B cell (primary cell): ENCODE data around the gene TIMP2. TPM values are rescaled to one million over a fixed set of nuclear protein-coding genes. Genes with fewer than 3 reads are reported as not detected.

Source experiments
- ATAC-seq: fragments of 200-7000 bp; cut with Tn5 transposase; one replicate; pipeline ENCODE4 v1.10.0; 2021; ENCODE audit warnings: low read depth, mild to moderate bottlenecking, moderate number of reproducible peaks, moderate library complexity
- CTCF ChIA-PET: fragments of 350-600 bp; sonication (Branson Sonifier 250); formaldehyde crosslinking; loops from one replicate; lab custom pipeline; 2021; ENCODE audit warnings: antibody characterized with exemption, inconsistent platforms; lab: Charles Lee
- POLR2A ChIA-PET: fragments of 350-600 bp; sonication (Branson Sonifier 250); formaldehyde crosslinking; loops from one replicate; lab custom pipeline; 2021; ENCODE audit warnings: antibody characterized with exemption; lab: Charles Lee
- DNase-seq: peaks from one replicate; pipeline ENCODE4 v3.0.0; 2013
- H2AFZ ChIP-seq: 2 replicates; pipeline ENCODE4 v1.6.1; 2012; ENCODE audit warnings: mild to moderate bottlenecking, low read depth, low read length; ENCODE audit not compliant: insufficient read depth, poor library complexity, severe bottlenecking
- H3K27ac ChIP-seq, 2 donors: 1 replicate in 1 of 2; 2 replicates in 1 of 2; pipeline ENCODE4 v1.5.1; 2012 to 2013; ENCODE audit warnings: low read length in 2 of 2, mild to moderate bottlenecking in 2 of 2, moderate library complexity in 1 of 2
- H3K27me3 ChIP-seq, 4 experiments: fragments of 200-600 bp in 1 of 4; sonication (generic) in 1 of 4; replicated peaks in 1 of 4; 1 replicate in 2 of 4; 2 replicates in 2 of 4; pipeline versions ENCODE4 v1.6.1 to v1.7.0; 2013 to 2016; ENCODE audit warnings: low read length in 3 of 4, mild to moderate bottlenecking in 2 of 4, mixed read lengths in 1 of 4, moderate library complexity in 1 of 4; ENCODE audit not compliant: insufficient read depth in 4 of 4, control insufficient read depth in 3 of 4; ENCODE audit errors: control extremely low read depth in 1 of 4
- H3K36me3 ChIP-seq, 2 experiments: replicated peaks in 1 of 2; 1 replicate in 1 of 2; 2 replicates in 1 of 2; pipeline versions ENCODE4 v1.6.1 to v1.7.1; 2013; ENCODE audit warnings: low read length in 1 of 2; ENCODE audit not compliant: insufficient read depth in 2 of 2, control insufficient read depth in 1 of 2; ENCODE audit errors: control extremely low read depth in 1 of 2, extremely low read depth in 1 of 2
- H3K4me1 ChIP-seq, 2 donors: fragments of 200-600 bp in 1 of 2; sonication (generic) in 1 of 2; 1 replicate in 1 of 2; 2 replicates in 1 of 2; pipeline versions ENCODE4 v1.5.1 to v1.6.1; 2013 to 2017; ENCODE audit warnings: low read length in 2 of 2; ENCODE audit not compliant: control insufficient read depth in 2 of 2, insufficient read depth in 2 of 2
- H3K4me2 ChIP-seq: replicated peaks from 2 replicates; pipeline ENCODE3; 2012; ENCODE audit warnings: mild to moderate bottlenecking, low read depth, low read length; ENCODE audit not compliant: poor library complexity, severe bottlenecking
- H3K4me3 ChIP-seq, 5 experiments: fragments of 200-600 bp in 1 of 5; sonication (generic) in 1 of 5; 1 replicate in 3 of 5; 2 replicates in 2 of 5; pipeline versions ENCODE4 v1.5.1 to v1.7.0; 2011 to 2016; ENCODE audit warnings: low read length in 4 of 5, mild to moderate bottlenecking in 4 of 5, low read depth in 2 of 5, control low read depth in 1 of 5, moderate library complexity in 1 of 5; ENCODE audit not compliant: insufficient read depth in 1 of 5; ENCODE audit errors: control extremely low read depth in 1 of 5, extremely low read depth in 1 of 5
- H3K79me2 ChIP-seq: fragments of 200-600 bp; sonication (generic); one replicate; pipeline ENCODE4 v1.6.0; 2016; ENCODE audit warnings: low read length; ENCODE audit not compliant: control insufficient read depth, insufficient read depth
- H3K9ac ChIP-seq: fragments of 200-600 bp; sonication (generic); 2 replicates; pipeline ENCODE4 v1.6.1; 2017; ENCODE audit warnings: mild to moderate bottlenecking, low read length, moderate library complexity
- H3K9me3 ChIP-seq, 3 donors: one replicate each; pipeline versions ENCODE4 v1.6.1 to v1.7.1; 2013; ENCODE audit warnings: low read length in 2 of 3; ENCODE audit not compliant: control insufficient read depth in 2 of 3, insufficient read depth in 1 of 3; ENCODE audit errors: control extremely low read depth in 1 of 3
- H4K20me1 ChIP-seq: 2 replicates; pipeline ENCODE4 v1.6.0; 2012; ENCODE audit warnings: mild to moderate bottlenecking, low read length; ENCODE audit not compliant: insufficient read depth, control insufficient read depth, poor library complexity, severe bottlenecking
- H3K27ac Mint-ChIP-seq: one replicate; pipeline ENCODE4 v1.8.0; 2021; ENCODE audit warnings: mixed read lengths
- H3K27me3 Mint-ChIP-seq: one replicate; pipeline ENCODE4 v1.8.0; 2021; ENCODE audit warnings: mixed read lengths
- H3K4me1 Mint-ChIP-seq: one replicate; pipeline ENCODE4 v1.8.0; 2021; ENCODE audit warnings: mixed read lengths
- H3K4me3 Mint-ChIP-seq: one replicate; pipeline ENCODE4 v1.8.0; 2021; ENCODE audit warnings: mixed read lengths
- H3K9me3 Mint-ChIP-seq: one replicate; pipeline ENCODE4 v1.8.0; 2022; ENCODE audit warnings: mixed read lengths; ENCODE audit not compliant: insufficient read depth
- CTCF ChIP-seq: fragments of 200-600 bp; IDR thresholded peaks from one replicate; pipeline ENCODE4 v1.8.0; 2022; ENCODE audit warnings: antibody characterized with exemption, mild to moderate bottlenecking
- EZH2 ChIP-seq: IDR thresholded peaks from 2 replicates; pipeline ENCODE4 v1.6.1; 2012; ENCODE audit warnings: borderline replicate concordance, low read depth, mild to moderate bottlenecking, moderate library complexity, low read length; ENCODE audit not compliant: insufficient read depth, poor library complexity, severe bottlenecking
- WGBS: methylation state at CpG from one replicate; pipeline ENCODE4 v1.1.5; 2013; ENCODE audit warnings: missing lambda C conversion rate; ENCODE audit not compliant: insufficient coverage; 5-methylcytosine and 5-hydroxymethylcytosine counted together
- intact Hi-C: fragments of 100-400 bp; cut with micrococcal nuclease; formaldehyde crosslinking; loops from one replicate; pipeline ENCODE4 v1.10.0; 2022
- polyA plus RNA-seq: library from polyadenylated mRNA; depleted of rRNA; stranded (reverse); fragments of >200 nt; gene quantifications from 2 replicates; pipeline ENCODE4 v1.2.3, GENCODE V29; 2012
- total RNA-seq, 2 donors: library from RNA; stranded (reverse); fragments of 120-200 nt in 1 of 2; gene quantifications; 1 replicate in 1 of 2; 2 replicates in 1 of 2; pipeline versions ENCODE4 v1.2.3 to v1.2.4, GENCODE V29; 2013 to 2022

Gene TIMP2
- total and polyA plus RNA-seq, 2 donors (not counting 1 experiment from before 2014, with no cell fraction given): 4.8 to 10.0 TPM

- H3K4me3 ChIP-seq: no peak overlapping the region
- H3K4me1 ChIP-seq: no peaks in the 10 kb centered on the region
- H3K27me3 ChIP-seq: no peaks in the 10 kb centered on the region
- H3K9ac ChIP-seq: no peak overlapping the region
- Mint-ChIP-seq H3K4me3 (no peak overlapping the region), H3K27ac (no peak overlapping the region), H3K27me3 (no peaks in the 10 kb centered on the region), H3K9me3 (no peaks in the 10 kb centered on the region), H3K4me1 (peaks cover 3% of the 10 kb centered on the region)
- DNase-seq (no peak), ATAC-seq (no peak)
- no peak overlapping the region for H3K27ac ChIP-seq
- intact Hi-C loops: loop anchor here (10.0 kb wide), 2 partner anchors 114 to 404 kb away; no protein-coding TSS in a partner anchor
- no peak overlapping the region for H3K4me2 ChIP-seq
- ChIA-PET CTCF (no interaction called here), POLR2A (no interaction called here)
- 97% methylated on average over 5 of the region's 5 CpGs for WGBS
- H3K79me2 ChIP-seq: no peaks in the 10 kb centered on the region
- H4K20me1 ChIP-seq: no peaks in the 10 kb centered on the region
- H3K9me3 ChIP-seq: no peaks in the 10 kb centered on the region
- no peak overlapping the region for H2AFZ ChIP-seq
- H3K36me3 ChIP-seq: no peaks in the 10 kb centered on the region
- no peak for TF ChIP-seq EZH2
These were observed 76.2 kb downstream of the TIMP2 start for GRCh38 chr17:78849026-78849425.

GRCh38 chr17:78847052-78847451 lies 78.1 kb downstream of the TIMP2 start:
- no peak overlapping the region for H2AFZ ChIP-seq
- CTCF ChIA-PET: interaction anchor here (1.0 to 1.1 kb wide), 2 partner anchors 19 to 168 kb away, joined by 3 to 4 read pairs; no protein-coding TSS in a partner anchor
- H3K27ac ChIP-seq: no peak overlapping the region
- WGBS: no CpG with 5 or more reads among the region's 3 CpGs
- POLR2A ChIA-PET: no interaction called here
- H3K9me3 ChIP-seq: no peaks in the 10 kb centered on the region
- no peaks in the 10 kb centered on the region for H4K20me1 ChIP-seq
- Mint-ChIP-seq H3K27ac (no peak overlapping the region), H3K27me3 (no peaks in the 10 kb centered on the region), H3K4me3 (no peak overlapping the region), H3K9me3 (no peaks in the 10 kb centered on the region), H3K4me1 (peaks cover 5% of the 10 kb centered on the region)
- H3K4me3 ChIP-seq: no peak overlapping the region
- no peaks in the 10 kb centered on the region for H3K36me3 ChIP-seq
- DNase-seq: no peak
- no peak overlapping the region for H3K4me2 ChIP-seq
- no peak overlapping the region for H3K9ac ChIP-seq
- H3K4me1 ChIP-seq: no peaks in the 10 kb centered on the region
- intact Hi-C loops: loop anchor here (10.0 kb wide), 2 partner anchors 112 to 402 kb away; no protein-coding TSS in a partner anchor
- TF ChIP-seq CTCF (no peak), EZH2 (no peak)
- H3K27me3 ChIP-seq: no peaks in the 10 kb centered on the region
- H3K79me2 ChIP-seq: no peaks in the 10 kb centered on the region
- no peak for ATAC-seq
